Natural killer cell (primary cell): ENCODE data around the gene PSORS1C1. TPM values are rescaled to one million over a fixed set of nuclear protein-coding genes. Genes with fewer than 3 reads are reported as not detected.

Source experiments
- ATAC-seq, 3 donors: fragments of 150-1000 bp in 2 of 3; fragments of 200-7000 bp in 1 of 3; cut with Tn5 transposase; 1 replicate in 1 of 3; 2 replicates in 2 of 3; pipeline ENCODE4 v1.10.0; 2021; ENCODE audit warnings: mild to moderate bottlenecking in 2 of 3, moderate library complexity in 2 of 3
- DNase-seq, 2 donors: peaks; one replicate each; pipeline versions ENCODE4 v3.0.0 to v3.0.0-alpha.2; 2013 to 2021; ENCODE audit warnings: mixed read lengths in 1 of 2
- H3K27ac ChIP-seq: one replicate; pipeline ENCODE4 v1.5.1; 2013; ENCODE audit warnings: mild to moderate bottlenecking, low read length
- H3K27me3 ChIP-seq: one replicate; pipeline ENCODE4 v1.6.1; 2013; ENCODE audit warnings: low read length; ENCODE audit not compliant: control insufficient read depth, insufficient read depth
- H3K36me3 ChIP-seq: one replicate; pipeline ENCODE4 v1.6.1; 2013; ENCODE audit warnings: low read length; ENCODE audit not compliant: control insufficient read depth, insufficient read depth
- H3K4me1 ChIP-seq: one replicate; pipeline ENCODE4 v1.6.1; 2013; ENCODE audit warnings: low read length; ENCODE audit not compliant: control insufficient read depth, insufficient read depth
- H3K4me3 ChIP-seq: one replicate; pipeline ENCODE4 v1.5.1; 2013; ENCODE audit warnings: low read length
- H3K9me3 ChIP-seq: one replicate; pipeline ENCODE4 v1.6.1; 2013; ENCODE audit warnings: low read length; ENCODE audit not compliant: control insufficient read depth, insufficient read depth
- H3K27ac Mint-ChIP-seq, 2 donors: one replicate each; pipeline ENCODE4 v1.8.0; 2022; ENCODE audit warnings: mild to moderate bottlenecking in 2 of 2, mixed read lengths in 2 of 2, moderate library complexity in 1 of 2
- H3K27me3 Mint-ChIP-seq, 2 donors: one replicate each; pipeline ENCODE4 v1.8.0; 2022; ENCODE audit warnings: low read depth in 2 of 2, mixed read lengths in 2 of 2
- H3K36me3 Mint-ChIP-seq: one replicate; pipeline ENCODE4 v1.8.0; 2022; ENCODE audit warnings: mixed read lengths
- H3K4me1 Mint-ChIP-seq, 2 donors: one replicate each; pipeline ENCODE4 v1.8.0; 2022; ENCODE audit warnings: mixed read lengths in 2 of 2
- H3K4me3 Mint-ChIP-seq: one replicate; pipeline ENCODE4 v1.8.0; 2022; ENCODE audit warnings: mild to moderate bottlenecking, moderate library complexity, mixed read lengths
- H3K9me3 Mint-ChIP-seq, 2 donors: one replicate each; pipeline ENCODE4 v1.8.0; 2022; ENCODE audit warnings: mixed read lengths in 2 of 2
- WGBS: methylation state at CpG from one replicate; pipeline ENCODE4 v1.1.7; 2013; ENCODE audit warnings: missing lambda C conversion rate; ENCODE audit not compliant: insufficient coverage; 5-methylcytosine and 5-hydroxymethylcytosine counted together
- intact Hi-C: fragments of 100-400 bp; cut with micrococcal nuclease; formaldehyde crosslinking; loops from one replicate; pipeline ENCODE4 v1.14.2; 2022
- total RNA-seq, 4 donors: library from RNA; stranded (reverse); fragments of 120-200 nt in 1 of 4; gene quantifications; one replicate each; pipeline versions ENCODE4 v1.2.3 to v1.2.4, GENCODE V29; 2013 to 2022
- TF ChIP-seq, protein P1 (sequence below): fragments of 200-600 bp; IDR thresholded peaks from one replicate; pipeline ENCODE4 v1.8.0; 2022; ENCODE audit warnings: antibody characterized with exemption

Gene PSORS1C1
- total RNA-seq, 3 donors from 2014 or later (not counting 1 experiment from before 2014, with no cell fraction given): not detected

DNA sequence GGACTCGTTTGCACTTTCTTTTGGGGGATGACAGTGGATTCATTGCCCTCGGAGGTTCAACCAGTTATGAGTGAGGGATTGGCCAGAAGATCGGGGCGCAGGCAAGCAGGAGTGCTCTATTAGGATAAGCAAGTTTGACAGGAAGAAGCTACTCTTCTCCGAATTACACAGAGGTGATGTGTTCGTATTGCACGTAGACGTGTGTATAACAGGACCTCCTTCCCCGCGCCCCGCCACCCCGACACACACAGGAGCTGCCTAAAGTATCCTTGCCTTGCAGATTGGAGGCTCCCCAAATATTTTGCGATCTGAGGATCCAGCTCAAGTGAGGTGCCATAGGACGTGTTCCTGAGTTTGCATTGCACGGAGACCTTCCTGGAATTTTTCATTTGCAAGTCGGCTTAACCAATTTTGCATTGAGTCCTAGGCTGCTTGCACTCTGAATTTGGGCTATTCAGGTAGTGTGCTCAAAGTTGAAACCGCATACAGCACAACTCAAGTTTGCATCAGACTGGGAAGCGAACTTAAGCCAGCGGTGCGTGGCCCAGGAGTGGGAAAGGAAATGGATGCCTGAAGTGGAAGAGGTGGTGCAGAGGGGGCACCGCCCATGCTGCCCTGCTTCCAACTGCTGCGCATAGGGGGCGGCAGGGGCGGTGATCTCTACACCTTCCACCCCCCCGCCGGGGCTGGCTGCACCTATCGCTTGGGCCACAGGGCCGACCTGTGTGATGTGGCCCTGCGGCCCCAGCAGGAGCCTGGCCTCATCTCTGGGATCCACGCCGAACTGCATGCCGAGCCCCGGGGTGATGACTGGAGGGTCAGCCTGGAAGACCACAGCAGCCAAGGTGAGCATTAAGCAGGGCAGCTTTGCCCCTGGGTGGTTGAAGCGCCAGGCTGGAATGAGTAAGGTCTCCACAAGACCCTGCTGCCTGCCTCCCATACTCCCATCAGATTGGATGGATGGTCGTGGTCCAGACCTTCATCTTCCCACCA, 44.6 kb downstream of the PSORS1C1 start:
- no peaks in the 10 kb centered on the region for H3K27me3 Mint-ChIP-seq
- Histone ChIP-seq H3K36me3 (peaks cover 2% of the 10 kb centered on the region), H3K9me3 (no peaks in the 10 kb centered on the region), H3K4me3 (peak overlapping the region; percentile 77), H3K27me3 (no peaks in the 10 kb centered on the region), H3K27ac (peak overlapping the region; percentile 14), H3K4me1 (peaks cover 20% of the 10 kb centered on the region)
- ATAC-seq (no peak), DNase-seq (peak in 1 of 2 donors; percentile 45)
- 27% methylated on average over 35 of the region's 35 CpGs for WGBS
- TF ChIP-seq, protein P1, sequence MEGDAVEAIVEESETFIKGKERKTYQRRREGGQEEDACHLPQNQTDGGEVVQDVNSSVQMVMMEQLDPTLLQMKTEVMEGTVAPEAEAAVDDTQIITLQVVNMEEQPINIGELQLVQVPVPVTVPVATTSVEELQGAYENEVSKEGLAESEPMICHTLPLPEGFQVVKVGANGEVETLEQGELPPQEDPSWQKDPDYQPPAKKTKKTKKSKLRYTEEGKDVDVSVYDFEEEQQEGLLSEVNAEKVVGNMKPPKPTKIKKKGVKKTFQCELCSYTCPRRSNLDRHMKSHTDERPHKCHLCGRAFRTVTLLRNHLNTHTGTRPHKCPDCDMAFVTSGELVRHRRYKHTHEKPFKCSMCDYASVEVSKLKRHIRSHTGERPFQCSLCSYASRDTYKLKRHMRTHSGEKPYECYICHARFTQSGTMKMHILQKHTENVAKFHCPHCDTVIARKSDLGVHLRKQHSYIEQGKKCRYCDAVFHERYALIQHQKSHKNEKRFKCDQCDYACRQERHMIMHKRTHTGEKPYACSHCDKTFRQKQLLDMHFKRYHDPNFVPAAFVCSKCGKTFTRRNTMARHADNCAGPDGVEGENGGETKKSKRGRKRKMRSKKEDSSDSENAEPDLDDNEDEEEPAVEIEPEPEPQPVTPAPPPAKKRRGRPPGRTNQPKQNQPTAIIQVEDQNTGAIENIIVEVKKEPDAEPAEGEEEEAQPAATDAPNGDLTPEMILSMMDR: no peak
- intact Hi-C loops: loop anchor here (2.0 kb wide), 1 partner anchor 38 kb away; no protein-coding TSS in a partner anchor
- no peaks in the 10 kb centered on the region for H3K9me3 Mint-ChIP-seq
- H3K36me3 Mint-ChIP-seq: no peaks in the 10 kb centered on the region
- H3K4me1 Mint-ChIP-seq: peaks cover 25 to 26% of the 10 kb centered on the region in 2 donors
- peak overlapping the region; percentile 85 to 87 for H3K27ac Mint-ChIP-seq
- peak overlapping the region; percentile 98 for H3K4me3 Mint-ChIP-seq

DNA sequence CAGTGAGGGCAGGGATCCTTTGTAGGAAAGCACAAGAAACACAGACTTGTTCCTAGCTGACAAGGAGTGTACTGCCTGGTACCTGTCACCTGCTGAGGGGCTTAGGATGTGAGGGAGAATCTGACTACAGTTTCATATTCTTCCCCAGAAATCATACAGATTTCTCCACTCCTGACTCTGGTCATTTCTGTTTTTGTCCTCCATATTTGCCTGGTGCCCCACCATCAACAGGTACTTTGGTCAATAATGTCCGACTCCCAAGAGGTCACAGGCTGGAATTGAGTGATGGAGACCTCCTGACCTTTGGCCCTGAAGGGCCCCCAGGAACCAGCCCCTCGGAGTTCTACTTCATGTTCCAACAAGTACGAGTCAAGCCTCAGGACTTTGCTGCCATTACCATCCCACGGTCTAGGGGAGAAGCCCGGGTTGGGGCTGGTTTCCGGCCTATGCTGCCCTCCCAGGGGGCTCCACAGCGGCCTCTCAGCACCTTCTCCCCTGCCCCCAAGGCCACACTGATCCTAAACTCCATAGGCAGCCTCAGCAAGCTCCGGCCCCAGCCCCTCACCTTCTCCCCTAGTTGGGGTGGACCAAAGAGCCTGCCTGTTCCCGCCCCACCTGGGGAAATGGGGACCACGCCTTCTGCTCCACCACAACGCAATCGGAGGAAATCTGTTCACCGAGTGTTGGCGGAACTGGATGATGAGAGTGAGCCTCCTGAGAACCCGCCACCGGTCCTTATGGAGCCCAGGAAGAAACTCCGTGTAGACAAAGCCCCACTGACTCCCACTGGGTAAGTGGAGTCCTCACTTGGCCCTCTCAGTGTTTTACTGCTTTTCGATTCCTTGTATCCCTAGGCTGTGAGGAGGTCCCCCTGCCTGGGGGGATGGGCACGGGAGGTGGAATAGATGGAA, 46.9 kb downstream of the PSORS1C1 start:
- WGBS: 97% methylated on average over 19 of the region's 19 CpGs
- intact Hi-C loops: no loop called here
- H3K9me3 Mint-ChIP-seq: no peaks in the 10 kb centered on the region
- no peaks in the 10 kb centered on the region for H3K36me3 Mint-ChIP-seq
- no peak overlapping the region for H3K27ac Mint-ChIP-seq
- H3K9me3 ChIP-seq: no peaks in the 10 kb centered on the region
- H3K4me1 Mint-ChIP-seq: peaks cover 25 to 26% of the 10 kb centered on the region in 2 donors
- ATAC-seq (no peak), DNase-seq (no peak)
- no peak overlapping the region for H3K4me3 ChIP-seq
- H3K4me1 ChIP-seq: peaks cover 20% of the 10 kb centered on the region
- TF ChIP-seq, protein P1: no peak
- no peak overlapping the region for H3K4me3 Mint-ChIP-seq
- H3K27me3 ChIP-seq: no peaks in the 10 kb centered on the region
- H3K27me3 Mint-ChIP-seq: no peaks in the 10 kb centered on the region
- no peaks in the 10 kb centered on the region for H3K36me3 ChIP-seq
- no peak overlapping the region for H3K27ac ChIP-seq

GRCh38 chr6:31162463-31163165, 48.0 kb downstream of the PSORS1C1 start:
- H3K4me1 ChIP-seq: peaks cover 15% of the 10 kb centered on the region
- Mint-ChIP-seq H3K9me3 (no peaks in the 10 kb centered on the region), H3K36me3 (no peaks in the 10 kb centered on the region), H3K27ac (no peak overlapping the region), H3K4me1 (peaks cover 18 to 19% of the 10 kb centered on the region in 2 donors), H3K4me3 (no peak overlapping the region), H3K27me3 (no peaks in the 10 kb centered on the region)
- intact Hi-C loops: no loop called here
- no peak overlapping the region for H3K4me3 ChIP-seq
- H3K9me3 ChIP-seq: no peaks in the 10 kb centered on the region
- H3K27me3 ChIP-seq: no peaks in the 10 kb centered on the region
- ATAC-seq (no peak), DNase-seq (no peak)
- no peaks in the 10 kb centered on the region for H3K36me3 ChIP-seq
- WGBS: 97% methylated on average over 12 of the region's 13 CpGs
- TF ChIP-seq, protein P1: no peak
- no peak overlapping the region for H3K27ac ChIP-seq
